ENCODE results near the gene C10orf62.
"Not testable (repeated sequence)": the region's sequence is repeated elsewhere in the genome, so short reads cannot be mapped to it uniquely, and the experiment has no call there.

The C10orf62 gene

DNA sequence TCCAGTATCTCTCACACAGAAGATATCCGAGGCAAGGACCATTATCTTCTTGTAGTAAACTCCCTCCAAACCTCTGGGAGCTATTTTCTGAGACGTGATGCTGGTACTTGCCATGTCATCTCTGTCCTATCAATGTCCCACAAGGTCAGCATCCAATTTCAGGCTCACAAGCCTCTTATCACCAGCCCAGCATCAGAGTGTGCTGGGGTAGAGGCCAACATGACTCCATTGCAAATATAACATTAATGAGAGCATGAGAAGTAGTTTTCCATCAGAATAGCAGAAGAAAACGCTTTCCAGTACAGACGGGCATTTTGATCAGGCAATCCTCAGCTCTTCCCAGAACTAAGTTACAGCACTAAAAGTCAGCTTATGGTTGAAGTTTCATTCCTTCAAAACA is 38.2 kb downstream of the C10orf62 start:
- DNase-seq (ENCODE audit: low read depth in 2 of 2), result no peak

DNA sequence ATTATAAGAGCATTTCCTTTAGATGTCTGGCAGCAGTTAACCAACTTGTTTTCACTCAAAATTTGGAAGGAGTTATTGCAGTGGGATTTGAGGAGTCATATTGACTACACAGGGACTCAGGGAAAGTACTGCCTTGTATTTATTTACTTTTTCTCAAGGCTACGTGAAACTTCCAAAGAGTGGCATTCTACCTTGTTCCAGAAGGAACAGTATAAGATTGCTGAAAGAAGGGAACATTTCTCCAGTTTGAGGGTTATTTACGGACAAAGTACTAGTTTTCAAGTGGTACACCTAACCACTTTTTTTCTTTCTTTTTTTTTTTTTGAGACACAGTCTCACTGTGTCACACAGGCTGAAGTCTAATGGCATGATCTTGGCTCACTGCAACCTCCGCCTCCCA is 38.7 kb downstream of the C10orf62 start:
- no peak for DNase-seq (ENCODE audit: low read depth in 2 of 2)

DNA sequence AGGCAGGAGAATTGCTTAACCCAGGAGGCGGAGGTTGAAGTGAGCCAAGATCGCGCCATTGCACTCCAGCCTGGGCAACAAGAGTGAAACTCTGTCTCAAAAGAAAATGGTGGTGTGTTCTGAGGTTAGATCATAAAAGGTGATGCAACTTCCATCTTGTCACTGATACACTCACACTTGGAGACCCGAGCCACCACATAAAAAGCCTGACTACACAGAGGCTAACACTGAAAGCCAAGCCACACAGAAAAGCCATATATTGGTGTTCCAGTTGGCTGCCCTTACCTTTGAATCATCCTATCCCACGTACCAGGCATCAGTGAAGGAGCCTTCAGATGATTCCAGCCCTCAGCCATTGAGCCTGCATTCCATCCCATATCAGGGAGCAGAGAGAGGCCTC is 39.8 kb downstream of the C10orf62 start:
- DNase-seq (ENCODE audit: low read depth in 2 of 2), result no peak

DNA sequence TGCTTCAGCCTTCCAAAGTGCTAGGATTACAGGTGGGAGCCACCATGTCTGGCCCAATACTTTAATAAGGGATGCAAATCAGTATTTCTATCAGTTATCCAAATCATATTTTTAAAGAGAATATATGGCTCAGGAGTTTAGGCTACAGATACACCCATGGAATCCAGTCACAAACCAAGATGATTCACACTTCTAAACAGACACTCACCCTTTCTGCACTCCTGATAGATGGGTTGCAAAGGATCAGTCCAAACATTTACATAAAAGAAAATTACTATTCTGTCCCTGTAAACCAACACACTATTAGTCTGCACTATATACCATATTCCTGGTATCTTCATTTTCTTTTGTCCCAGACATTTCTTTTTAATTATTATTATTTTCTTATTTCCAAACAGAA is 41.6 kb downstream of the C10orf62 start:
- no peak for DNase-seq (ENCODE audit: low read depth in 2 of 2)

DNA sequence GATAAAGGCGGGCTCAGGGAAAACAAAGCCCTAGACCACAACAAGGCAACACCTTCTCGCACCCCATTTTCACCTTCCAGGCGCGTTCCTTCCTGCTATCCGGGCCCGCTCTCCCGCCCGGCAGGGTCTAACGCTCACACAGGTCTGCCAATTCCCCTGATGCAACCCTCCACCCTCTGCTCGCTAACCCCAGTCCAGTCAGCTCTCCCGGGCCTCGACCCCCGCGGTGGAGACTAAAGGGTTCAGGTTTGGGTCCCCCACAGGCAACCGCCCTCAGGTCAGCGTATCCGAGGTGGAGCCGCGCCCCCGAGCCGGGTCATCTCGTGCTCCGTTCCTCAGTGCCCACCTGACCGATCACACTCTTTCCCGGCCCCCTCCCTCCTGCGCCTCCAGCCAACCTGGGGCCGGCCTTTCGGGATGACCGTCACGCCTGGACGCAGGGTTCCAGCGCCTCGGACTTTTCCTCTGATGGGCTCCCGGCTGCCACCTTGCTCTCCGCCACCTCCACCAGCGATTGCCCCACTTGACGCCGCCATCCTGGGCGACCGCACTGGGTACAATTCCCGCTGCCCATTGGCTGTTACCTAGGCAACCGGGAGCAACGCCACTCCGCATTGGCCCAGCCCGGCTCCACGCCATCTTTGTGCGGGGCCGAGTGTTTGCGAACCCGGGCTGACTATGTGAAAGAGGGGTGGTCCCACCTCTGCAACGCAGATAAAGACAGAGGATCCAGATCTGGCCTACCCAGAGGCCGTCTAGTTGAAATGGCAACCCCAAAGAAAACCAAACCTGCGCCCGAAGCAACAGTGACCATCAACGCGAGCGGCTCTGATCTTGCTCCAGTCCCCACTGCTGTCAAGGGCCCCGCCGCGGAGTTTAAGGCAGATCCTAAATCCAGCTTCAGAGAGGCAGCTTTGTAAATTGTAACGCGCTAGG is 43.7 kb downstream of the C10orf62 start, which contains the start of gene MORN4:
Gene MORN4, minus strand, starts transcription at position 552 of the 936 bp plus-strand sequence. CDS start 13,847 bp downstream, outside the sequence.
- peak; percentile 83 for DNase-seq (ENCODE audit: low read depth in 2 of 2)

DNA sequence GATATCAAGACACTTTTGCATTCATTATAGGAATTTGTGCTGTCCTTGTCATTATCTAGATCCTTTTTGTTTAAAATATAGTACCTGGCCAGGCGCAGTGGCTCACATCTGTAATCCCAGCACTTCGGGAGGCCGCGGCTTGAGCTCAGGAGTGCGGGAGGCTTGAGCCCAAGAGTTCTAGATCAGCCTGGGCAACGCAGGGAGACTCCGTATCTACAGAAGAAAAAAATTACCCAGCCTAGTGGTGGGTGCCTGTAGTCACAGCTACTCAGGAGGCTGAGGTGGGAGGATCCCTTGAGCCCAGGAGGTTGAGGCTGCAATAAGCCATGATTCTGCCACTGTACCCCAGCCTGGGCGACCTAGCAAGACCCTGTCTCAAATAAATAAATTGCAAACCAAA is 44.4 kb downstream of the C10orf62 start:
- no peak for DNase-seq (ENCODE audit: low read depth in 2 of 2)

DNA sequence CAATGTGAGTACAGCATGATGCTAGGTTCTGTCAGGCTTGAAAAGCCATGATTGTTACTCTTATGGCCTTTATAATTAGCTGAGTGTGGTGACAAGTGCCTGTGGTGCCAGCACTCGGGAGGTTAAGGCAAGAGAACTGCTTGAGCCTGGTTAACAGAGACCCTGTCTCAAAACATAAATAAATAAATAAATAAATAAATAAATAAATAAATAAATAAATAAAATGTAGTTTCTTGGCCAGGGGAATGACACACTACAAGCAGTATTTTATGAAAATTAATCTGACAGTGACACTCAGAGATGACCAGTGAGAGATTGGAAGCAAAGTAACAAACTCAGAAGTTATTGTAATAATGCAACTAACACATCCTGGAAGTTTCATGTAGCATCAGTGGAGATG is 46.1 kb downstream of the C10orf62 start:
- no peak for DNase-seq (ENCODE audit: low read depth in 2 of 2)

DNA sequence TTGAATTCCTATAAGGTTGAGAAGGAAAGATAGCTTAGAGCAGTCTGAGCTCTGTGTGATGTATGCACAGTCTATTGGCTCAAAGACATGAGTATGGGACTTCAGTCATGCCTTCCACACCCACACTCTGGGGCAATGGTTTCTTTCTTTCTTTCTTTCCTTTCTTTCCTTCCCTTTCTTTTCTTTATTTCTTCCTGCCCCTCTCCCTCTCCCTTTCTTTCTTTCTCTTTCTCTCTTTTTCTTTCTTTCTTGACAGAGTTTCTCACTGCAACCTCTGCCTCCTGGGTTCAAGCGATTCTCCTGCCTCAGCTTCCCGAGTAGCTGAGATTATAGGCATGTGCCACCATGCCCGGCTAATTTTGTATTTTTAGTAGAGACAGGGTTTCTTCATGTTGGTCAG is 49.6 kb downstream of the C10orf62 start:
- not testable (repeated sequence) for DNase-seq (ENCODE audit: low read depth in 2 of 2)

DNA sequence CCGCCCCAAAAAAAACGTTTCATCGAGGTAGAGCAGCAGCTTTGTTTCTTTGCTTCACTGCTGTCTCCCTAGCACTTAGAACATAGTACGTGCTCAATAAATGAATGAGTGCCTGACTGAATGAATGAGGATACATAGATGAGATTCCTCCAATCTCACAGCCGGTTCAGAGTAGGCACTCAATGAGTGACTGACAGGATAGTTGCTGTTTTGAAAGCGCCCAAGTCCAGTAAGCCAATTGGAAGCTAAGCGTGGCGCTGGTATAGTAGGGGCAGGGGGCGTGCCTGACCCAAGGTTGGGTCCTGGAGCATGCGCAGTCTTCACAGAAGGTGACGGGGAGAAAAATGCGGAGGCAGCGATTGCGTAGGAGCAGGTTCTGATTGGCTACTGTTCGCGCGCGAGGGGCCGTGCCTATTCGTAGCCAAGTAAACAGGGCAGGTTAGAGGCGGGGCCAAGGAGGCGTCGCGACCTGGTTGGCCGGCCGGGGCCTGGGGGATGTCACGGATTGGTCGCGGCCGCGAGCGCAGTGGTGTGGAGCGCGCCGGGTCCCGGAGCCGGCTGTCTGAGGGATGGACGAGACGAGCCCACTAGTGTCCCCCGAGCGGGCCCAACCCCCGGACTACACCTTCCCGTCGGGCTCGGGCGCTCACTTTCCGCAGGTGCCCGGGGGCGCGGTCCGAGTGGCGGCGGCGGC is 50.8 kb downstream of the C10orf62 start, which contains the start of gene PI4K2A:
Gene PI4K2A, plus strand, starts transcription at position 498 of the 694 bp plus-strand sequence. Its CDS starts 72 bp downstream, at position 570.
- peak; percentile 99 for DNase-seq (ENCODE audit: low read depth in 2 of 2)

Measured in stimulated activated CD8-positive, alpha-beta memory T cell treated with anti-CD3 and anti-CD28 coated beads, Interleukin-15, amount 100 ng/mL, for 48 hours (primary cell).